Measurements from ENCODE around the gene CELF4.

GRCh38 chr18:37532917-37533316, 32.7 kb downstream of the CELF4 start:
- TF ChIP-seq POLR2AphosphoS5 (IDR thresholded peaks at IDR 0.05), result no peak
- TF ChIP-seq CTCF (IDR thresholded peaks at IDR 0.05), result no peak
- no peak for TF ChIP-seq POLR2A (IDR thresholded peaks at IDR 0.05)

Measured in upper lobe of left lung (tissue), 4 donors.